Type B pancreatic cell (in vitro differentiated cells): ENCODE data around the gene ANKRD10. TPM values are rescaled to one million over a fixed set of nuclear protein-coding genes. Genes with fewer than 3 reads are reported as not detected.

ENCODE experiments used
- DNase-seq: peaks from one replicate; pipeline ENCODE4 v3.0.0; 2021; ENCODE audit warnings: mixed read lengths; ENCODE audit not compliant: unreplicated experiment; ENCODE audit errors: extremely low spot score
- H3K27ac Mint-ChIP-seq: 2 replicates; pipeline ENCODE4 v1.8.0; 2021; ENCODE audit warnings: mild to moderate bottlenecking, mixed read lengths
- H3K27me3 Mint-ChIP-seq: 2 replicates; pipeline ENCODE4 v1.8.0; 2021; ENCODE audit warnings: mixed read lengths
- H3K36me3 Mint-ChIP-seq: 2 replicates; pipeline ENCODE4 v1.8.0; 2021; ENCODE audit warnings: mixed read lengths
- H3K4me1 Mint-ChIP-seq: one replicate; pipeline ENCODE4 v1.8.0; 2021; ENCODE audit warnings: mixed read lengths; ENCODE audit not compliant: unreplicated experiment
- H3K4me3 Mint-ChIP-seq: 2 replicates; pipeline ENCODE4 v1.8.0; 2021; ENCODE audit warnings: mild to moderate bottlenecking, mixed read lengths
- H3K9me3 Mint-ChIP-seq: 2 replicates; pipeline ENCODE4 v1.8.0; 2021; ENCODE audit warnings: mixed read lengths
- total RNA-seq: library from RNA; stranded (reverse); gene quantifications from 2 replicates; pipeline ENCODE4 v1.2.1, GENCODE V29; 2021; ENCODE audit warnings: low replicate concordance
- TF ChIP-seq, protein P1 (sequence below): fragments of 200-600 bp; sonication (generic); conservative IDR thresholded peaks from 2 replicates; pipeline ENCODE4 v1.5.0; 2021; ENCODE audit warnings: antibody characterized with exemption, mild to moderate bottlenecking

The ANKRD10 gene
- total RNA-seq, 1 donor from 2014 or later: 142 TPM

DNA sequence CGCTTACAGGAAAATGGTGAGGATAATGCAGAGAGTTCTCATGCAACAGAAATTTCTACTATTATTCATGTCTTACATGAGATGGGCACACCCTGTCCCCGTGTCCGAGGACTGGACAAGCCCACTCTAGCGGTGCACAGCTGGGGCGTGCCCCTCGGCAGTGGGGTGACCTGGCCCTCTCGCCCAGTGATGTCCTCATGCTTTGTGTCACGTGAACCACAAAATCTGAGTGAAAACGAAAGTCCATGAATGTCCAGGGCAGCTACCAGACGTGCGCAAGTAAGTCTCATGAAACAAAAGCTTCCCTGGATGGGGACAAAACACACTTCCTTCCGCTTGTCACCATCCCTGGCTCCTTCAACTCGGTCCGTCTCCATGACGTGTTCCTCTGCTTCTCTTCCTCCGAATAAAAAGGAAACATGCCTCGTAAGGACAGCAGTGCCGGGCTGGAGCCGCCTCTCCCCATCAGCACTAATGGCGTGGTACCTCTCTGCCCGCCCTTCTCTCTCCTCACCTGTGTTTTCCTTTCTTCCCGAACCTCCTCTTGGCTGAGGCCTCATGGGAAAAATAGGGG, 45.6 kb downstream of the ANKRD10 start:
- Mint-ChIP-seq H3K36me3 (no peaks in the 10 kb centered on the region), H3K27me3 (no peaks in the 10 kb centered on the region), H3K4me3 (no peak overlapping the region), H3K4me1 (peaks cover 23% of the 10 kb centered on the region), H3K9me3 (peaks cover 12% of the 10 kb centered on the region), H3K27ac (peak overlapping the region; percentile 90)
- TF ChIP-seq, protein P1, sequence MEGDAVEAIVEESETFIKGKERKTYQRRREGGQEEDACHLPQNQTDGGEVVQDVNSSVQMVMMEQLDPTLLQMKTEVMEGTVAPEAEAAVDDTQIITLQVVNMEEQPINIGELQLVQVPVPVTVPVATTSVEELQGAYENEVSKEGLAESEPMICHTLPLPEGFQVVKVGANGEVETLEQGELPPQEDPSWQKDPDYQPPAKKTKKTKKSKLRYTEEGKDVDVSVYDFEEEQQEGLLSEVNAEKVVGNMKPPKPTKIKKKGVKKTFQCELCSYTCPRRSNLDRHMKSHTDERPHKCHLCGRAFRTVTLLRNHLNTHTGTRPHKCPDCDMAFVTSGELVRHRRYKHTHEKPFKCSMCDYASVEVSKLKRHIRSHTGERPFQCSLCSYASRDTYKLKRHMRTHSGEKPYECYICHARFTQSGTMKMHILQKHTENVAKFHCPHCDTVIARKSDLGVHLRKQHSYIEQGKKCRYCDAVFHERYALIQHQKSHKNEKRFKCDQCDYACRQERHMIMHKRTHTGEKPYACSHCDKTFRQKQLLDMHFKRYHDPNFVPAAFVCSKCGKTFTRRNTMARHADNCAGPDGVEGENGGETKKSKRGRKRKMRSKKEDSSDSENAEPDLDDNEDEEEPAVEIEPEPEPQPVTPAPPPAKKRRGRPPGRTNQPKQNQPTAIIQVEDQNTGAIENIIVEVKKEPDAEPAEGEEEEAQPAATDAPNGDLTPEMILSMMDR: no peak
- DNase-seq: no peak

DNA sequence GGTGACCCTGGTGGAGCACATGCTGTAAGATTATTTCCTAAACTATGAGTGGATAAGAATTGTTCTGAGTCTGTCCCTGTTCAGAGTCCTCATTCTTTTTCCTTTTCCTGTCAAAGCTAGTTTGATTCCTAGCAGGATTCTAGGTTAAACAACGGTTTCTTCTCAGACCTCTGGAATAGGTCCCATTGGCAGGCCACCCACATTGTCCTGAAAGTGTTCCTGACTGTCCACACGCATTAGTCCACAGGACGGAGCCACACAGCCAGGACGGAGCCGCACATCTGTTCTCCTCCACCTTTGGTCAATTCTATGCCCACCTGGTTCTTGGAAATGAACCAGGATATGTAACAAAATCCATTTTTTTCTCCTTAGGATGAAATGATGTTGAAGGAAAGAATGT, 46.1 kb downstream of the ANKRD10 start:
- Mint-ChIP-seq H3K27ac (peak overlapping the region; percentile 17), H3K4me3 (no peak overlapping the region), H3K27me3 (no peaks in the 10 kb centered on the region), H3K36me3 (no peaks in the 10 kb centered on the region), H3K4me1 (peaks cover 28% of the 10 kb centered on the region), H3K9me3 (peaks cover 14% of the 10 kb centered on the region)
- TF ChIP-seq, protein P1: no peak
- no peak for DNase-seq

DNA sequence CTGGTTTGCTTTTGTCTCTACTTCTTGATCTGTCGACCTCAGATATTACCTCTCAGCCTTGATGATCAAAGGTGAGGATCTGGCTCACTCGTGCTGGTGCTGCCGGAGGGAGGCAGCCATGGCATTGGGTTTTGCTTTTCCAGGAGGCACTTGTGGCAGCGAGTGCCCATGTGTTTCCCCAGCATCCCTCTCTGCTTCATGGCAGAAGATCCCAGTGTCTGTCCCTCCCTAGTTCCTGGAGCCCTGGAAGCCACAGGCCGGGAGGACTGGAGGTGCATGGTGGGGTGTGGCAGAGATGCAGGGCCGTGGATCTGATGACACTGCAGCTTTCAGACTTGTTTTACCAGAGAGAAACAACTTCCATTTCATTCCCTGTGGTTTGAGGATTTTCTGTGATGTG, 47.5 kb downstream of the ANKRD10 start:
- Mint-ChIP-seq H3K27ac (peak overlapping the region; percentile 3), H3K9me3 (peaks cover 14% of the 10 kb centered on the region), H3K36me3 (no peaks in the 10 kb centered on the region), H3K4me1 (peaks cover 33% of the 10 kb centered on the region), H3K27me3 (no peaks in the 10 kb centered on the region), H3K4me3 (no peak overlapping the region)
- TF ChIP-seq, protein P1: no peak
- DNase-seq: no peak

DNA sequence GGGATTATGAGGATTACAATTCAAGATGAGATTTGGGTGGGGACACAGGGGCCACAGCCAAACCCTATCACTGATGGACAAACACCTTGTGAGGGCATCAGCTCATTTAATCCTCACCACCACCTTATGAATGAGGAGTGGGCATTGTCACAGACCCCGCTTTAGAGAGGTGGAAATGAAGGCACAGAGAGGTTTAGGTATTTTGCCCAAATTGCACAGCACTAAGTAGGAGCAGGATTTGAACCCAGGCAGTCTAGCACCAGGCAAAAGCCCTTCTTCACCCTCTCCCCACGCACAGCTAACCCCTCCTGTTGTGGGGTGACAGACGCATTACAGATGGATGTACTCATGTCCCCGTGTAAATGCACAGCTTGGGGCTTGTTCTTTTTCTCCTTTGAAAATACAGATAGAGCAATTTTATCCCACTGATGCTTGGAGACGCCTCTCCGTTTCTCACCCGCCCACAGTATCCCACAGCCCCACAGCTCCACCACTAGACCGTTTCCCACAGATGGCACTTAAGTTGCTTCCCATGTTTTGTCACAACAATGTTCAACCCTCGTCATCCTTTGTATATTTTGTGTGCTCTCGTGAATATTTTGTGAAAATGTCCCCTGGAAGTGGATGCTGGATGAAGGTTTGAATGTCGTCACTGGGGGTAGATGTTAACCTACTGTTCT, 48.2 kb downstream of the ANKRD10 start:
- Mint-ChIP-seq H3K27me3 (no peaks in the 10 kb centered on the region), H3K36me3 (no peaks in the 10 kb centered on the region), H3K9me3 (peaks cover 14% of the 10 kb centered on the region), H3K4me1 (peaks cover 32% of the 10 kb centered on the region), H3K4me3 (no peak overlapping the region), H3K27ac (no peak overlapping the region)
- TF ChIP-seq, protein P1: no peak
- no peak for DNase-seq

DNA sequence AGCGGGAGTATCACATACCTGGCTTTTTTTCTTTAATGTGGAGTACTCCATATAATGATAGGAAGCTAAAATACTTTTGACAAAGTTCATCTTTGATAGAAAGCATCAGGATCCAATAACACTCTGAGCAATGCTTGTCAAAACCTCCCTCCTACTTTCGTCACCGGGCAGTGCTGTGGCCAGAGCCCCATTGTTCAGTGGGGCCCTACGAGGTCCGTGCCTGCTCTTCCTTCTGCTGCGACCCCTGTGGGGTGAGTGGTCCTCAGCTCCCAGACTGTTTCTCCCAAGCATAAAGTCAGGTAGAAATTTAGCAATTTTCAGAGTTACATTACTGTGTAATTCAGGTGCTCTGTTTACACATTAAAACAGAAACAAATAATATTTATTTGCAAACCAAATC, 51.2 kb downstream of the ANKRD10 start:
- TF ChIP-seq, protein P1: no peak
- Mint-ChIP-seq H3K4me3 (no peak overlapping the region), H3K9me3 (peaks cover 14% of the 10 kb centered on the region), H3K36me3 (no peaks in the 10 kb centered on the region), H3K27ac (no peak overlapping the region), H3K27me3 (no peaks in the 10 kb centered on the region), H3K4me1 (peaks cover 17% of the 10 kb centered on the region)
- DNase-seq: no peak
